HepG2 (cell line): ENCODE measurements around the gene XPR1. TPM values are rescaled to one million over a fixed set of nuclear protein-coding genes. Genes with fewer than 3 reads are reported as not detected.

Source experiments
- ATM ChIP-seq: fragments of 450-650 bp; IDR thresholded peaks from 2 replicates; pipeline ENCODE4 v1.7.1; 2017; ENCODE audit warnings: mild to moderate bottlenecking, borderline replicate concordance
- CHD4 ChIP-seq: fragments of 200-600 bp; sonication (generic); IDR thresholded peaks from 2 replicates; pipeline ENCODE4 v1.7.0; 2017; ENCODE audit warnings: mild to moderate bottlenecking, low read length, borderline replicate concordance
- ELK4 ChIP-seq: sonication (generic); formaldehyde crosslinking; IDR thresholded peaks from 2 replicates; pipeline ENCODE4 v1.9.0; 2021; ENCODE audit warnings: missing genetic modification reagents, borderline replicate concordance
- FOXO4 ChIP-seq: sonication (generic); formaldehyde crosslinking; conservative IDR thresholded peaks from 2 replicates; pipeline ENCODE4 v1.8.1; 2023; ENCODE audit warnings: missing genetic modification reagents
- FOXP4 ChIP-seq: sonication (generic); formaldehyde crosslinking; IDR thresholded peaks from 2 replicates; pipeline ENCODE4 v1.4.0; 2020; ENCODE audit warnings: missing genetic modification reagents
- GABPB1 ChIP-seq: IDR thresholded peaks from 2 replicates; pipeline ENCODE4 v1.6.1; 2016; ENCODE audit warnings: mild to moderate bottlenecking, missing genetic modification reagents, moderate library complexity, missing compliant biosample characterization
- GMEB2 ChIP-seq: IDR thresholded peaks from 2 replicates; pipeline ENCODE4 v1.6.1; 2016; ENCODE audit warnings: missing biosample characterization, missing genetic modification reagents, low read depth
- GPN1 ChIP-seq: sonication (generic); formaldehyde crosslinking; IDR thresholded peaks from 2 replicates; pipeline ENCODE4 v1.5.1; 2020; ENCODE audit warnings: missing genetic modification reagents, borderline replicate concordance
- MLLT10 ChIP-seq: sonication (generic); formaldehyde crosslinking; IDR thresholded peaks from 2 replicates; pipeline ENCODE4 v1.4.0; 2020; ENCODE audit warnings: missing genetic modification reagents
- RBAK ChIP-seq: sonication (generic); formaldehyde crosslinking; IDR thresholded peaks from 2 replicates; pipeline ENCODE4 v1.5.1; 2020; ENCODE audit warnings: mild to moderate bottlenecking, missing genetic modification reagents
- RXRB ChIP-seq: IDR thresholded peaks from 2 replicates; pipeline ENCODE4 v1.6.1; 2016; ENCODE audit warnings: borderline replicate concordance, missing genetic modification reagents, missing compliant biosample characterization
- SIN3A ChIP-seq: IDR thresholded peaks from 2 replicates; pipeline ENCODE4 v1.6.1; 2011; ENCODE audit warnings: low read depth, mild to moderate bottlenecking, control low read depth, low read length, borderline replicate concordance
- ZNF431 ChIP-seq: sonication (generic); formaldehyde crosslinking; IDR thresholded peaks from 2 replicates; pipeline ENCODE4 v1.9.0; 2022; ENCODE audit warnings: missing genetic modification reagents, low read depth, mild to moderate bottlenecking, borderline replicate concordance
- ZNF460 ChIP-seq: sonication (generic); formaldehyde crosslinking; IDR thresholded peaks from 2 replicates; pipeline ENCODE4 v1.5.1; 2020; ENCODE audit warnings: missing genetic modification reagents, mild to moderate bottlenecking, borderline replicate concordance
- ZNF567 ChIP-seq: sonication (generic); formaldehyde crosslinking; IDR thresholded peaks from 2 replicates; pipeline ENCODE4 v1.8.1; 2023; ENCODE audit warnings: mild to moderate bottlenecking, missing genetic modification reagents, borderline replicate concordance
- ZNF704 ChIP-seq: sonication (generic); formaldehyde crosslinking; IDR thresholded peaks from 2 replicates; pipeline ENCODE4 v1.8.1; 2023; ENCODE audit warnings: mild to moderate bottlenecking, inconsistent platforms, moderate library complexity, missing genetic modification reagents, borderline replicate concordance
- ZNF777 ChIP-seq: sonication (generic); formaldehyde crosslinking; IDR thresholded peaks from 2 replicates; pipeline ENCODE4 v1.4.0; 2020; ENCODE audit warnings: missing genetic modification reagents
- ZNF788 ChIP-seq: sonication (generic); formaldehyde crosslinking; IDR thresholded peaks from 2 replicates; pipeline ENCODE4 v1.5.0; 2020; ENCODE audit warnings: mild to moderate bottlenecking, missing genetic modification reagents, borderline replicate concordance
- ZNF841 ChIP-seq: sonication (generic); formaldehyde crosslinking; IDR thresholded peaks from 2 replicates; pipeline ENCODE4 v1.8.1; 2023; ENCODE audit warnings: missing genetic modification reagents, borderline replicate concordance
- ZSCAN22 ChIP-seq: sonication (generic); formaldehyde crosslinking; IDR thresholded peaks from 2 replicates; pipeline ENCODE4 v1.4.0; 2020; ENCODE audit warnings: mild to moderate bottlenecking, missing genetic modification reagents
- polyA plus RNA-seq, 8 experiments: library from polyadenylated mRNA; depleted of rRNA in 3 of 8; stranded (reverse) in 7 of 8; unstranded in 1 of 8; fragments of >200 nt; fragmentation: Illumina TruSeq in 4 of 8; extraction: Trizol in 4 of 8; gene quantifications; 2 replicates each; pipeline versions ENCODE4 v1.2.1 to v1.2.3, GENCODE V29; 2011 to 2016; ENCODE audit warnings: low read depth in 4 of 8, missing spikeins in 1 of 8, mixed read lengths in 1 of 8; ENCODE audit not compliant: insufficient read depth in 1 of 8
- total RNA-seq, 5 experiments: library from RNA; depleted of rRNA; stranded (reverse); fragments of >200 nt; fragmentation: Illumina TruSeq; extraction: Trizol; gene quantifications; 2 replicates each; pipeline ENCODE4 v1.2.3, GENCODE V29; 2016; ENCODE audit warnings: low read depth in 1 of 5

The XPR1 gene
- total and polyA plus RNA-seq, 2 of the 13 experiments (the other 11 are each of a cell fraction or from before 2014, with no cell fraction given) = 22.3 to 23.6 TPM

- TF ChIP-seq GMEB2 (CRISPR knock-in tag) = no peak
- TF ChIP-seq FOXO4 (CRISPR knock-in tag) = no peak
- no peak for TF ChIP-seq ZNF777
- peak; percentile 63; the same call in 1 of the 2 replicates for TF ChIP-seq CHD4
- TF ChIP-seq RXRB (CRISPR knock-in tag) = peak; percentile 97
- no peak for TF ChIP-seq RBAK (CRISPR knock-in tag)
- TF ChIP-seq ZNF841 (CRISPR knock-in tag) = no peak
- TF ChIP-seq ZNF788 = peak; percentile 67; the same call in 1 of the 2 replicates
- TF ChIP-seq GABPB1 = 0 out of 2 replicates have a peak, but pooled peaks have one; percentile 27
- TF ChIP-seq ATM = no peak
- peak; percentile 71; the same call in 1 of the 2 replicates for TF ChIP-seq ZNF431 (CRISPR knock-in tag)
- TF ChIP-seq SIN3A = no peak
- no peak for TF ChIP-seq MLLT10
- no peak for TF ChIP-seq GPN1 (CRISPR knock-in tag)
- no peak for TF ChIP-seq ZNF704 (CRISPR knock-in tag)
- TF ChIP-seq ELK4 (CRISPR knock-in tag) = no peak
- no peak; the same call in 1 of the 2 replicates for TF ChIP-seq FOXP4
- TF ChIP-seq ZNF567 (CRISPR knock-in tag) = no peak
- TF ChIP-seq ZNF460 (CRISPR knock-in tag) = no peak
- TF ChIP-seq ZSCAN22 (CRISPR knock-in tag) = no peak
These were observed 293.7 kb downstream of the XPR1 start (continued) for GRCh38 chr1:180925471-180926051.
